Measurements from ENCODE around the gene CSTB. TPM values are rescaled to one million over a fixed set of nuclear protein-coding genes. Genes with fewer than 3 reads are reported as not detected.

Gene CSTB
- total and polyA plus RNA-seq, 2 donors (not counting 3 experiments of a cell fraction or from before 2014, with no cell fraction given), result 65.8 to 83.7 TPM

- ChIA-PET POLR2A (no interaction called here), CTCF (no interaction called here)
- dilution Hi-C loops (cut with MboI; ENCODE audit: extremely low pct_ligation_motif_present, low sequenced_read_pairs), result no loop called here
- TF ChIP-seq POLR2AphosphoS5 (IDR thresholded peaks at IDR 0.05; ENCODE audit: insufficient read depth, low read depth, low read length) (no peak), EZH2 (IDR thresholded peaks at IDR 0.05; ENCODE audit: borderline replicate concordance, low read depth, low read length, severe bottlenecking) (no peak), JUN (IDR thresholded peaks at IDR 0.05; ENCODE audit: borderline replicate concordance, insufficient read depth, insufficient read length, low read depth) (no peak), POLR2A (IDR thresholded peaks at IDR 0.05; ENCODE audit: low read depth, low read length) (no peak), GATA2 (IDR thresholded peaks at IDR 0.05; ENCODE audit: insufficient read depth, insufficient read length, low read depth, low read length) (no peak), MYC (IDR thresholded peaks at IDR 0.05; ENCODE audit: low read depth, low read length) (no peak), CTCF (IDR thresholded peaks at IDR 0.05; ENCODE audit: extremely low read depth in 1 of 2, insufficient read depth in 1 of 2, low read depth in 1 of 2, low read length in 2 of 2) (no peak), FOS (IDR thresholded peaks at IDR 0.05; ENCODE audit: borderline replicate concordance, insufficient read depth, low read length) (no peak)
- TF ChIP-seq, protein P1, sequence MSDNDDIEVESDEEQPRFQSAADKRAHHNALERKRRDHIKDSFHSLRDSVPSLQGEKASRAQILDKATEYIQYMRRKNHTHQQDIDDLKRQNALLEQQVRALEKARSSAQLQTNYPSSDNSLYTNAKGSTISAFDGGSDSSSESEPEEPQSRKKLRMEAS (IDR thresholded peaks at IDR 0.05; ENCODE audit: insufficient read depth, insufficient read length), result no peak
- no TSS peak for BruUV-seq (replicated peaks)
- Histone ChIP-seq H3K27ac (ENCODE audit: insufficient read depth, low read depth, low read length) (no peak overlapping the region), H4K20me1 (replicated peaks; ENCODE audit: control insufficient read depth, extremely low read depth, insufficient read depth, low read length) (no peaks in the 10 kb centered on the region), H3K4me2 (ENCODE audit: insufficient read depth, low read length) (no peak overlapping the region), H3K9ac (replicated peaks; ENCODE audit: extremely low read depth, insufficient read depth, low read length) (no peak overlapping the region), H3K36me3 (ENCODE audit: control insufficient read depth in 2 of 2, extremely low read depth in 1 of 2, insufficient read depth in 2 of 2, low read length in 2 of 2) (peaks cover 0 to 6% of the 10 kb centered on the region in 2 experiments), H3K79me2 (ENCODE audit: control insufficient read depth, insufficient read depth, low read length) (no peaks in the 10 kb centered on the region), H2AFZ (ENCODE audit: low read depth, low read length) (no peak overlapping the region), H3K4me1 (ENCODE audit: control insufficient read depth, extremely low read depth, insufficient read depth, low read length) (no peaks in the 10 kb centered on the region), H3K9me1 (replicated peaks; ENCODE audit: control insufficient read depth, extremely low read depth, insufficient read depth, low read length) (no peaks in the 10 kb centered on the region), H3K9me3 (replicated peaks; ENCODE audit: control insufficient read depth, insufficient read depth, low read length) (no peaks in the 10 kb centered on the region), H3K4me3 (replicated peaks in 1 of 3; ENCODE audit: insufficient read depth in 1 of 3, low read depth in 1 of 3, low read length in 3 of 3) (no peak overlapping the region), H3K27me3 (ENCODE audit: control insufficient read depth in 2 of 2, insufficient read depth in 2 of 2, low read length in 2 of 2) (no peaks in the 10 kb centered on the region)
- DNase-seq (ENCODE audit: low read depth, low spot score) (no peak), FAIRE-seq (no peak)
- intact Hi-C loops (cut with micrococcal nuclease), result no loop called here
Measured at GRCh38 chr21:43760391-43760958, 15.6 kb downstream of the CSTB start.
